Measurements from ENCODE around the gene QSOX1. TPM values are rescaled to one million over a fixed set of nuclear protein-coding genes. Genes with fewer than 3 reads are reported as not detected.

QSOX1 gene
- total and polyA plus RNA-seq, 9 of the 15 experiments (the other 6 are each of a cell fraction or from before 2014, with no cell fraction given): 4.0 to 53.1 (median 15.0) TPM

DNA sequence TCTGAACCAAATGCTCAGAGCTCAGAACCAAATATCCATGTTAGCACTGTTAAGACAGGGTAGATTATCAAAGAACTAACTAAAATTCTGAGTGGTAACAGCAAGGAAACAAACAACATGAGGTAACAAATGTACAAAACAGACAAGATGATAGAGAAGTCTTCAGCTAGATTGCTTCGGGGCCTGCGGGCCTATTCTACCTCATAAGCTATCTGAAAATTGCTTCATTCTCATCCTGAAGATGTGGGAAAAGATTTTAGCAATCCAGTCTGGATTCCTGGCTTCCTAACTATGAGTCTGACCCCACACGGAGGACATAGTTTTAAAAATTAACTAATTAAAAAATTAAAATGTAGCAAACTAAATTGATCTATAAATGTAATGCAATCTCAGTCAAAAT is 9.2 kb upstream of the QSOX1 start:
- H3K27ac ChIP-seq (ENCODE audit: extremely low read depth, low read depth, low read length): no peak overlapping the region
- ATAC-seq: no peak
- no peaks in the 10 kb centered on the region for H3K9me3 ChIP-seq (replicated peaks; ENCODE audit: control insufficient read depth, insufficient read depth, low read depth, low read length)
- BruUV-seq (replicated peaks): no TSS peak
- in situ Hi-C loops (cut with MboI): no loop called here
- H3K79me2 ChIP-seq (ENCODE audit: control insufficient read depth, insufficient read depth, low read length): no peaks in the 10 kb centered on the region
- H4K20me1 ChIP-seq (replicated peaks; ENCODE audit: control insufficient read depth, insufficient read depth, low read length): no peaks in the 10 kb centered on the region
- CTCF ChIA-PET (ENCODE audit: low intra/inter-chr PET ratio): no interaction called here
- H3K4me3 ChIP-seq: no peak overlapping the region
- POLR2A ChIA-PET: interaction anchor here (0.8 to 1.5 kb wide), 3 partner anchors 9 to 13 kb away, joined by 4 to 11 read pairs (median 6); partner anchors contain the start of gene QSOX1
- H3K36me3 ChIP-seq (ENCODE audit: control insufficient read depth, insufficient read depth, low read length): no peaks in the 10 kb centered on the region
- no peaks in the 10 kb centered on the region for H3K4me1 ChIP-seq (replicated peaks in 1 of 2; ENCODE audit: control insufficient read depth in 2 of 2, insufficient read depth in 2 of 2, low read length in 2 of 2)
- peak overlapping the region; percentile 68 for H2AFZ ChIP-seq (ENCODE audit: low read depth, low read length)
- intact Hi-C loops (cut with micrococcal nuclease): no loop called here
- H3K9ac ChIP-seq (ENCODE audit: insufficient read depth in 1 of 2, low read depth in 2 of 2, low read length in 2 of 2): no peak overlapping the region
- H3K27me3 ChIP-seq (ENCODE audit: control insufficient read depth in 2 of 2, insufficient read depth in 2 of 2, low read length in 2 of 2): no peaks in the 10 kb centered on the region
- no peak overlapping the region for H3K4me2 ChIP-seq (ENCODE audit: insufficient read depth, low read length)
- H3K9me1 ChIP-seq (ENCODE audit: control insufficient read depth, insufficient read depth, low read length): no peaks in the 10 kb centered on the region
- FAIRE-seq: no peak
- no peak for DNase-seq (ENCODE audit: extremely low read depth in 1 of 4, low spot score in 3 of 4)
- WGBS (ENCODE audit: insufficient coverage, low coverage, missing lambda C conversion rate): 58% methylated on average over 3 of the region's 3 CpGs
- TF ChIP-seq, protein P1, sequence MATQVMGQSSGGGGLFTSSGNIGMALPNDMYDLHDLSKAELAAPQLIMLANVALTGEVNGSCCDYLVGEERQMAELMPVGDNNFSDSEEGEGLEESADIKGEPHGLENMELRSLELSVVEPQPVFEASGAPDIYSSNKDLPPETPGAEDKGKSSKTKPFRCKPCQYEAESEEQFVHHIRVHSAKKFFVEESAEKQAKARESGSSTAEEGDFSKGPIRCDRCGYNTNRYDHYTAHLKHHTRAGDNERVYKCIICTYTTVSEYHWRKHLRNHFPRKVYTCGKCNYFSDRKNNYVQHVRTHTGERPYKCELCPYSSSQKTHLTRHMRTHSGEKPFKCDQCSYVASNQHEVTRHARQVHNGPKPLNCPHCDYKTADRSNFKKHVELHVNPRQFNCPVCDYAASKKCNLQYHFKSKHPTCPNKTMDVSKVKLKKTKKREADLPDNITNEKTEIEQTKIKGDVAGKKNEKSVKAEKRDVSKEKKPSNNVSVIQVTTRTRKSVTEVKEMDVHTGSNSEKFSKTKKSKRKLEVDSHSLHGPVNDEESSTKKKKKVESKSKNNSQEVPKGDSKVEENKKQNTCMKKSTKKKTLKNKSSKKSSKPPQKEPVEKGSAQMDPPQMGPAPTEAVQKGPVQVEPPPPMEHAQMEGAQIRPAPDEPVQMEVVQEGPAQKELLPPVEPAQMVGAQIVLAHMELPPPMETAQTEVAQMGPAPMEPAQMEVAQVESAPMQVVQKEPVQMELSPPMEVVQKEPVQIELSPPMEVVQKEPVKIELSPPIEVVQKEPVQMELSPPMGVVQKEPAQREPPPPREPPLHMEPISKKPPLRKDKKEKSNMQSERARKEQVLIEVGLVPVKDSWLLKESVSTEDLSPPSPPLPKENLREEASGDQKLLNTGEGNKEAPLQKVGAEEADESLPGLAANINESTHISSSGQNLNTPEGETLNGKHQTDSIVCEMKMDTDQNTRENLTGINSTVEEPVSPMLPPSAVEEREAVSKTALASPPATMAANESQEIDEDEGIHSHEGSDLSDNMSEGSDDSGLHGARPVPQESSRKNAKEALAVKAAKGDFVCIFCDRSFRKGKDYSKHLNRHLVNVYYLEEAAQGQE (IDR thresholded peaks at IDR 0.05; ENCODE audit: borderline replicate concordance): no peak
- TF ChIP-seq, protein P1 (CRISPR knock-in tag; IDR thresholded peaks at IDR 0.05; ENCODE audit: low read depth): no peak
- TF ChIP-seq ZBTB7A (IDR thresholded peaks at IDR 0.05; ENCODE audit: borderline replicate concordance, control insufficient read depth, low read depth, low read length) (no peak), ZNF174 (CRISPR knock-in tag; IDR thresholded peaks at IDR 0.05) (no peak), HIVEP1 (CRISPR knock-in tag; IDR thresholded peaks at IDR 0.05) (no peak)

Measured in K562 (cell line).